HL-60 (cell line): ENCODE data around the gene STX18.

Experiments
- CTCF ChIP-seq: IDR thresholded peaks from one replicate; pipeline ENCODE4 v1.5.1; 2011; ENCODE audit warnings: low read length, control low read depth, inconsistent platforms; ENCODE audit not compliant: insufficient read depth
- GABPA ChIP-seq: IDR thresholded peaks from 2 replicates; pipeline ENCODE4 v1.6.1; 2012; ENCODE audit warnings: low read depth
- POLR2AphosphoS5 ChIP-seq: IDR thresholded peaks from 2 replicates; pipeline ENCODE4 v1.6.1; 2012; ENCODE audit warnings: low read depth
- REST ChIP-seq: IDR thresholded peaks from 2 replicates; pipeline ENCODE4 v1.6.1; 2012; ENCODE audit warnings: low read depth; ENCODE audit not compliant: insufficient replicate concordance

GRCh38 chr4:4521731-4522130 is 20.1 kb downstream of the STX18 start:
- TF ChIP-seq CTCF: no peak
- TF ChIP-seq REST: no peak
- TF ChIP-seq POLR2AphosphoS5: no peak
- TF ChIP-seq GABPA: no peak
